ENCODE measurements around the gene ATCAY. TPM values are rescaled to one million over a fixed set of nuclear protein-coding genes. Genes with fewer than 3 reads are reported as not detected.

The ATCAY gene, protein sequence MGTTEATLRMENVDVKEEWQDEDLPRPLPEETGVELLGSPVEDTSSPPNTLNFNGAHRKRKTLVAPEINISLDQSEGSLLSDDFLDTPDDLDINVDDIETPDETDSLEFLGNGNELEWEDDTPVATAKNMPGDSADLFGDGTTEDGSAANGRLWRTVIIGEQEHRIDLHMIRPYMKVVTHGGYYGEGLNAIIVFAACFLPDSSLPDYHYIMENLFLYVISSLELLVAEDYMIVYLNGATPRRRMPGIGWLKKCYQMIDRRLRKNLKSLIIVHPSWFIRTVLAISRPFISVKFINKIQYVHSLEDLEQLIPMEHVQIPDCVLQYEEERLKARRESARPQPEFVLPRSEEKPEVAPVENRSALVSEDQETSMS
- total RNA-seq (2014; rRNA removed; shearing (Covaris generic); ENCODE audit: low replicate concordance): not detected in 2 replicates

DNA sequence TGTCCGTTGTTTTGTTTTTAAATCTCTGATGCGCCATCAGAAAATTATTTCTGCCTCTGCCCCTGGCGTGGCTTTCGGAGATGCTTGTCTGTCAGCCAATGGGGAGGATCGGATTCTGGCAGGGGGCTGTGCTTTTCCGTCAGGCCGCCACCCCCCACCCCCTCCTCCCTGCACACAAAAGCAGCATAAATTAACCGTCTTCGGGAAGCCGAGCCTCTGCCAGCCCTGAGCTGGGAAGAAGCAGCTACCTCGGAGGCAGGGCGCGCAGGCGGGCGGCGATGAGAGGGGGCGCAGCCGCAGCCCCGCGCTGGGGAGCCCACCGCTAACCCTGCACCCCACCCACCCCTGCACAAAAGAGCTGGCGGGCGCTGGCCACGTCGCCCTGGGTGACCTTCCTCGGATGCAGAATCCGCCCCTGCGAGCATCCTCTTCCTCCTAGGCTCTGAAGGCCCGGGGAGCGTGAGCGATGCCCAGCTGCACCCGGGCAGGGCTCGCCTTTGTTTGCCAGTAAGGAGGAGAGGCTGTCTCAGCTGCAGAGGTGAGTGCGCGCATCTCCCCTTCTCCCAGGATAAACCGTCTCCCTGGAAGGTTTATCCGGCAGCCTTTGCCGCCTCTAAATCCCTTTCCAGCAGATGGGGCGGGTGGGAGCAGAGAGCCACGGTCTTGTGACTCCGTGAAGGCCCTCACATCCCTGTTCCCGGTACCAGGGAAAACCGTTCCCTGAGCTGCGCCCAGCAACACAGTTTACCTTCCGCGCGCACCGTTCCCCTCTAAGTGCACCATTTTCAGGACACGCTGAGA, at the start of gene ATCAY:
Gene ATCAY (plus strand): TSS at position 215 of the 801 bp plus-strand sequence. CDS start 5,083 bp downstream, outside the sequence.
- DNase-seq (ENCODE audit: low read depth): no peak
- in situ Hi-C loops (cut with HindIII; ENCODE audit: low pct_unique_long_range_greater_than_20kb, low sequenced_read_pairs): no loop called here

DNA sequence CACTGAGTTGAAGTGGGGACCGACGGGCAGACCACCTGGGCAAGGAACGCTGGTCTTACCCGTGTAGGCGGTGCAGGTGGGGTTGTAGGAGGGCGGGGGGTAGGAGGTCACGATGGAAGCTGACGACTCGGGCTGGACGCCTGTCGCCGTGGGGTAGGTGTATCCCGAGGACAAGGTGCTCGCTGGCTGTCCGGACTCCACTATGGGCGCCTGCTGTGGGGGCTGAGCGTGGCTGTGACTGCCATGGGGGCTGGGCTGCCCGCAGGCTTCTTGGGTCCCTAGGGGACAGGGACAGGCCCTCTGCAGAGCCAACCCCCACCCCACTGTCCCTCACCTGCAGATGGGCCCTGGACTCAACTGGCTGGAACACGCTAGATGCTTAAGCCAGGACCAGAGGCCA, 48.9 kb upstream of the ATCAY start:
- DNase-seq (ENCODE audit: low read depth): no peak
- in situ Hi-C loops (cut with HindIII; ENCODE audit: low pct_unique_long_range_greater_than_20kb, low sequenced_read_pairs): no loop called here

DNA sequence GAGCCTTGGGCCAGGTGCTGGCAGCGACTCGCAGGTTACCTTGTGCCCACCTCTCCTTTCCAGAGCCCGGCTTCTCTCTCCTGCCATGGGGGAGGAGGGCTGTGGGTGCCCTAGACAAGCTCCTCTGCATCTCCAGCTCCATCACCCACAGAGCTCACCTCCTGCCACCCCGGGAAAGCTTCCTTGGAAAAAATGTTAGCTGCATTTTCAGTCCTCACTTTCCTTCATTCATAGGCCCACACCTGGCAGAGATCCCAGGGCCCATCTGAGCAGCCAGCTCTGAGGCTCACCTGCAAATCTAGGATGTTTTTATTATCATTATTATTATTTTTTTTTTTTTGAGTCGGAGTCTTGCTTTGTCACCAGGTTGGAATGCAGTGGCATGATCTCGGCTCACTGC, 48.5 kb upstream of the ATCAY start:
- in situ Hi-C loops (cut with HindIII; ENCODE audit: low pct_unique_long_range_greater_than_20kb, low sequenced_read_pairs): no loop called here
- DNase-seq (ENCODE audit: low read depth): no peak

DNA sequence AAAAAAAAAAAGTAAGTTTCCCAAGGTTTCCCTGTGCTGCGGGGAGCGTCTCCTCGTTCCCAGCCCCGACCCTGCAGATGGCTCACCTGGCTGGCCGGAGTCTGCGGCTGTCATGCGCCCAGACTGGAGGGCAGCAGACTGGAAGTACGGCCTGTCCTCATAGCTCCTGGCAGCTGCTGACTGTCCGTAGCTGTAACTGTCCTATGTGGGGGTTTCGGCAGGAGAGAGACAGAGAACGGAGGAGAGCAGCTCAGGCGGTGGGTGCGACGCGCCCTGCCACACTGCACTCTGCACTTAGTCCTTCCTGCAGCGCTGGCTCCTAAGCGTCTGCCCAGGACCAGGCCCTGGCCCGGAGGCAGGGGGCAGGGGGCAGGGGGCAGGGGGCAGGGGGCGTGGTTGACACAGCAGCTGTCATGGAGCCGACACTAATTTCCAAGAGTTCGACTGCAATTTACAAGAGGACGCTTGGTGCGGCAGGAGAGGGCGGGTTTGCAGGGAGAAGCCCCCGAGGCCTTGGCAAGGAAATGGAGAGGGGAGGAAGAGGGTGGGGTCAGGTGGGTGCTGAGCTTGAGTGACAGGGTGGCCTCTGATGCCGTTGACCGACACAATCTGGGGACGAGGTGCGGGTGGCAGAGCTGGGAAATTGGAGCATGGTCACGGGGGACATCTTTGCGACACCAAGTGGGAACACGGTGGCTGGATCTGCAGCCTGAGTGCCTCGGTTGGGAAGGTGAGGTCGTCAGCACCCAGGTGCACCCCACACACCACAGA, 46.7 kb upstream of the ATCAY start:
- in situ Hi-C loops (cut with HindIII; ENCODE audit: low pct_unique_long_range_greater_than_20kb, low sequenced_read_pairs): no loop called here
- DNase-seq (ENCODE audit: low read depth): no peak

DNA sequence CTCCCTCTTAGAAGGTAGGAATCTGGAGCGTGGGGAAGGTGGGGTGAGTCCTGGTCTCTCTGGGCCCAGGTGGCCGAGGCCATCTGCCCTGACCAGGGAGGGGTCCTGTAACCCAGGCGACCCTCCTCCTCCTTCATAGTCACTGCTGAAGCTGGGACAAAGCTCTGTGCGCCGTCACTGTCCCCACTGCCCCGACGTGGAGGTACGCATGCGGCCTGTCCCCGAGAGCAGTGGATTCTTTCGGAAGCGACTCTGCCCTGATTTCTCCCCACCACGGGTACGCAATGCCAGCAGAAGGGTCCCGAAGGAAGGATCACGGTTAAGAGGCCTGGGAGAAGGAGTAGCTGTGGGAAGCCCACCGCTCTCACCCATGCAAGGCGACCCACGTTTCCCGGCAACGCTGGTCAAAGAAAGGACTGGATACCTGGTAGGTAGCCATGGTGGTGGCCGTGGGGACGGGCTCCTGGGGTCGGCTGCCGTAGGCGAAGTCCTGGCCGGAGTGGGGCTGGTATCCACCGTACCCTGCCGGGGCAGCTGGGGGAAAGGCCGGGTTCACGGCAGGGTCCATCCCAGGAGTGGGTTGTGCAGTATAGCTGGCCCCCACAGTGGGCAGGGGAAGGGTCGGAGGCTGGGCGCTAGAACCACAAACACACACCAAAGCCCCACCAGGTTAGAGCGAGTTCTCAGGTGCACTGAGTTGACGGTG, 46.0 kb upstream of the ATCAY start:
- DNase-seq (ENCODE audit: low read depth): no peak
- in situ Hi-C loops (cut with HindIII; ENCODE audit: low pct_unique_long_range_greater_than_20kb, low sequenced_read_pairs): no loop called here

DNA sequence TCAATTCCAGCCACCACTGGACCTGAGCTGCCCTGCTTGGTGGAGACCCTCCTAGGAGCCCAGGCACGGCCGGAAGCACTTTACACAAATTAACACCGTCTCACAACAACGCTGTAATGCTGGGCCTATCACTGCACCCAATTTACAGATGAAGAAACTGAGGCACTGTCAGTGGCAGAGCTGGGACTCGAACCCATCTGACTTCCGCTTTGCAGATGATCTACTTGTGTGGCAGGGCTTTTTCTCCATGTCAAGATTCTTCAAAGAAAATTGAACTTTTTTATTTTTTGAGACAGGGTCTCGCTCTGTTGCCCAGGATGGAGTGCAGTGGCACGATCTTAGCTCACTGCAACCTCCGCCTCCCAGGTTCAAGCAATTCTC, 45.4 kb upstream of the ATCAY start:
- in situ Hi-C loops (cut with HindIII; ENCODE audit: low pct_unique_long_range_greater_than_20kb, low sequenced_read_pairs): no loop called here
- no peak for DNase-seq (ENCODE audit: low read depth)

DNA sequence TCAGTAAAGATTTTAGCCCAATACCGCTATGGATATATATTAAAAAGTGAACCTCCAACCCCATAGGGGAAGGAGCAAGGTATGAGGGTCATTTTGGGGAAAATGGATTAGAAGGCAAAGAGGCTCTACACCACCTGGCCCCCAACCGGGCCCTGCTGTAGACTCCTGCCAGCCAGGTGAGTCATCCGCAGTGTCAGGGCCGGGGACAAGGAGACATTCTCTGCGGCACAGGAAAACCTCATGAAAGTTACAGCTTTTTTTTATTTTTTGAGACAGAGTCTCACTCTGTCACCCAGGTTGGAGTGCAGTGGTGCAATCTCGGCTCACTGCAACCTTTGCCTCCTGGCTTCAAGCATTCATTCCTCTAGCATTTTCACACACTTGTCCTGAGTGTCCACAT, 43.6 kb upstream of the ATCAY start:
- no peak for DNase-seq (ENCODE audit: low read depth)
- in situ Hi-C loops (cut with HindIII; ENCODE audit: low pct_unique_long_range_greater_than_20kb, low sequenced_read_pairs): no loop called here

DNA sequence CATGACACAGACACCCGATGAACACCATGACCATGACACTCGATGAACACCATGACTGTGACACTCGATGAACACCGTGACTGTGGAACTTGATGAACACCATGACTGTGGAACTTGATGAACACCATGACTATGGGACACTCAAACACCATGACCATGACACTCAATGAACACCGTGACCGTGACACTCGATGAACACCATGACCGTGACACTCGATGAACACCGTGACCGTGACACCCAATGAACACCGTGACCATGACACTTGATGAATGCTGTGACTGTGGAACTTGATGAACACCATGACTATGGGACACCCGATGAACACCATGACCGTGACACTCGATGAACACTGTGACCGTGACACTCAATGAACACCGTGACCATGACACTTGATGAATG, 43.2 kb upstream of the ATCAY start:
- DNase-seq (ENCODE audit: low read depth): no peak
- in situ Hi-C loops (cut with HindIII; ENCODE audit: low pct_unique_long_range_greater_than_20kb, low sequenced_read_pairs): no loop called here

DNA sequence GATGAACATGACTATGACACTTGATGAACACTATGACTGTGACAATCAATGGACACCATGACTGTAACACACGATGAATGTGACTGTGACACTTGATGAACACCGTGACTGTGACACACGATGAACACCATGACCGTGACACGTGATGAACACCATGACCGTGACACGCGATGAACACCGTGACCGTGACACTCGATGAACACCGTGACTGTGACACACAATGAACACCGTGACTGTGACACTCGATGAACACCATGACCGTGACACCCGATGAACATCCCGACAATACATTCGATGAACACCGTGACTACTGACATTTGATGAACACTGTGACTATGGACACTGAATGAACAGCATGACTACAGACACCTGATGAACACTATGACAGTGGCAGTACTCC, 42.6 kb upstream of the ATCAY start:
- DNase-seq (ENCODE audit: low read depth): no peak
- in situ Hi-C loops (cut with HindIII; ENCODE audit: low pct_unique_long_range_greater_than_20kb, low sequenced_read_pairs): no loop called here

DNA sequence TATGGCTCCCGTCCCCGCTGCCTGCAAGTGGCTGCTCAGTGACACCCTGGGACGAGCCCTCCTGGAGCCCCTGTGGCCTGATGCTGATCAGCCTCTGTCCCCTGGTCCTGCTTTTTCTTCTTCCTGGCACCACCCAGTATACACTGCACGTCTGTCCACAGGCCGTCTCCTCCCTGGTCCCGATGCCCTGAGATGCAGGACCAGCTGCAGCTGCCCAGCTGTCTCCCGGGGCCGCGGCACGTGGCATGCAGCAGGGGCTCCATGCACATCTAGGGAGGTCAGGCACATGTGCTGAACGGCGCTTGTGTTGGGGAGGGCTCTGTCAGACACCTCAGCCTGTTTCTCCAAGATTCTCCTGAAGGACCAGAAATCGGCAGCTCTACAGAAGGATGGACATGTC, 41.8 kb upstream of the ATCAY start:
- in situ Hi-C loops (cut with HindIII; ENCODE audit: low pct_unique_long_range_greater_than_20kb, low sequenced_read_pairs): no loop called here
- DNase-seq (ENCODE audit: low read depth): no peak

DNA sequence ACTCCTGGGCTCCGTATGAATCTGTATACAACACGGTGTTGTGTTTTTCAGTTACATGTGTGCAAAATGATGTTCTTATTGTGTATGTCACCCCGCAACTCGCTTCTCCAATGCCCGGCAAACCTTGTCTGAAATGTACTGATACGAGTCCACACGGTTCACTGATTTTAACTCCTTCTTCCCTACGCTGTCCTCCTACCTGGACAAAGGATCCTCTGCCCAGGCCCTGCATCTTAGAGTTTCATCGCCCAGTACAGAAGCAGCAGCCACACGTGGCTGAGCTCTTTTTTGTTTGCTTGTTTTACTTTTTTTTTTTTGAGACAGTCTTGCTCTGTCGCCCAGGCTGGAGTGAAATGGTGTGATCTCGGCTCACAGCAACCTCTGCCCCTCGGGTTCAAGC, 40.5 kb upstream of the ATCAY start:
- no peak for DNase-seq (ENCODE audit: low read depth)
- in situ Hi-C loops (cut with HindIII; ENCODE audit: low pct_unique_long_range_greater_than_20kb, low sequenced_read_pairs): no loop called here

DNA sequence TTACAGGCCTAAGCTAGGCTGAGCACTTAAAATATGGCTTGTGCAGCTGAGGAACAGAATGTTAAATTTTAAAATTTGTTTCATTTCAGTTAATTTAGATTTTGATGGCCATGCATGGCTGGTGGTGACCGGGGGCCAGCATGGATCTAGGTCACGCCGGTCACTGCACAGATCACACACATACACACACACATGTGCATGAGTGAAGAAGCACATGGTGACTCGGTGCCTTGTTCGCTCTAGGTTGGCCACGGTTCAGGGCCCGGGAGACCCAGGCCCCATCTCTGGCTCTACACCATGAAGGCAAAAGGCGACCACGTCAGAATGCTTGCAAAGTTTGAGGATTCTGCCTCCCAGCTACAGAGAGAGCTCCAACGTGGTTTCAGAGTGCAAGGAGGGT, 39.7 kb upstream of the ATCAY start:
- in situ Hi-C loops (cut with HindIII; ENCODE audit: low pct_unique_long_range_greater_than_20kb, low sequenced_read_pairs): no loop called here
- DNase-seq (ENCODE audit: low read depth): no peak

DNA sequence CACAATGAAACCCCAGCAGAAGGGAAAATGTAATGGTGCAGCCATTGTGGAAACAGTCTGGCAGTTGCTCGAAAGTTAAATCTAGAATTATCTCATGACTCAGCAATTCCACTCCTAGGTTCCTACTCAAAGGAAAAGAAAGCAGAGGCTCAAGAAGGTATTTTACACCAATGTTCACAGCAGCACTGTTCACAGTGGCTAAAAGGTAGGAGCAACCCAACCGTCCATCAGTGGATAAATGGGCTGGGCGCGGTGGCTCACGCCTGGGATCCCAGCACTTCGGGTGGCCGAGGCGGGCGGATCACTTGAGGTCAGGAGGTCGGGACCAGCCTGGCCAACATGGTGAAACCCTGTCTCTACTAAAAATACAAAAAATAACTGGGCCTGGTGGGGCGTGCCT, 37.5 kb upstream of the ATCAY start:
- in situ Hi-C loops (cut with HindIII; ENCODE audit: low pct_unique_long_range_greater_than_20kb, low sequenced_read_pairs): no loop called here
- no peak for DNase-seq (ENCODE audit: low read depth)

DNA sequence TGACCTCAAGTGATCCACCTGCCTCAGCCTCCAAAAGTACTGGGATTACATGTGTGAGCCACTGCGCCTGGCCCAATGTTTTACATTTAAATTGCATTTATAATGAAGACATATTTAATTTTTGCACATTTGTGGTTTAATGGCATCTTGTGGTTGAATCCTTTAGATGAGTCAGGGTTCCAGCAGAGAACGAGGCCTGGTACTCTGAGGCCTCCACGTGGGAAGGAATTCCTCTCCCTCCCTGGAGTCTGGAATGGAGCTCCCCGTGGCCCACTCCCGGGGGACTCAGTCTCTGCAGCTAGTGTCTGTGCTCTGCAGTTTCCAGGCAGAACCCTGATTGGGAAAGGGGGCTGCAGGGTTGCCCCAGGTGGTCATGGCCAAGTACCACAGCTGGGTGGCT, 35.9 kb upstream of the ATCAY start:
- in situ Hi-C loops (cut with HindIII; ENCODE audit: low pct_unique_long_range_greater_than_20kb, low sequenced_read_pairs): no loop called here
- DNase-seq (ENCODE audit: low read depth): no peak

DNA sequence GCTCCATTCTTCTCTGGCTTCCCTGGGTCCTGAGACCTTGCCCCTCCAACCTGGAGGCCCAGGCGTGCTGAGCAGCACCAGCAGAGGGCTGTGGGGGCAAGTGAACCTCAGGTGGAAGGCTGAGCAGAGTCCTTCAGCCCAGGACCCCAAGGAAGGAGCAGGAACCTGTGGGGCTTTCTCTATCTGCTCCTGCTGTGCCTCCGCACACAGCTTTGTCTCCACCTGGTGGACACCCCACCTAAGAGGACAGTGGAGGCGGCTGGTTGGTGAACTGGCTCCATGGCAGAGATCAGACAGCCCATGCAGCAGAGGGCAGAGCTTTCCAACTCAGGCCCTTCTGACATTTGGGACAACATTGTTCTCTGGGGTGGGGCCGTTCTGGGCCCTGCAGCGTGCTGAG, 31.4 kb upstream of the ATCAY start:
- no peak for DNase-seq (ENCODE audit: low read depth)
- in situ Hi-C loops (cut with HindIII; ENCODE audit: low pct_unique_long_range_greater_than_20kb, low sequenced_read_pairs): no loop called here

DNA sequence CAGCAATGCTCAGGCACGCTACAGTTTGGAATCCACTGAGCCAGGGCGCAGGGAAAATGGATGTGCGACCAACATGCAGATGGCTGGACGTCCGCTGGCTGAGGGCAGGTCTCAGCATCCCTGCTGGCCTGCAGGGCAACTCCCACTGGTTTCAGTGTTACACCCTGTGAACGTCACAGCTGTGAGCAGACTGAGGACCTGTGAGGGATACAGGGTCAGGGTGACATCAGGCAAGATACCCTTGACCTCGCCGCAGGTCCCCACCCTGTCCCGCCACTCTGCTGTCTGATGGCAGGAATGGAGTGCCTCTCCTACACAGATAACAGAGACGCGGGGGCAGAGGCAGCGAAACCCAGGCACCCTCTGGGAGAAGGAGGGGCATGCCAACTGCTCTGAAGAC, 30.7 kb upstream of the ATCAY start:
- in situ Hi-C loops (cut with HindIII; ENCODE audit: low pct_unique_long_range_greater_than_20kb, low sequenced_read_pairs): no loop called here
- no peak for DNase-seq (ENCODE audit: low read depth)

DNA sequence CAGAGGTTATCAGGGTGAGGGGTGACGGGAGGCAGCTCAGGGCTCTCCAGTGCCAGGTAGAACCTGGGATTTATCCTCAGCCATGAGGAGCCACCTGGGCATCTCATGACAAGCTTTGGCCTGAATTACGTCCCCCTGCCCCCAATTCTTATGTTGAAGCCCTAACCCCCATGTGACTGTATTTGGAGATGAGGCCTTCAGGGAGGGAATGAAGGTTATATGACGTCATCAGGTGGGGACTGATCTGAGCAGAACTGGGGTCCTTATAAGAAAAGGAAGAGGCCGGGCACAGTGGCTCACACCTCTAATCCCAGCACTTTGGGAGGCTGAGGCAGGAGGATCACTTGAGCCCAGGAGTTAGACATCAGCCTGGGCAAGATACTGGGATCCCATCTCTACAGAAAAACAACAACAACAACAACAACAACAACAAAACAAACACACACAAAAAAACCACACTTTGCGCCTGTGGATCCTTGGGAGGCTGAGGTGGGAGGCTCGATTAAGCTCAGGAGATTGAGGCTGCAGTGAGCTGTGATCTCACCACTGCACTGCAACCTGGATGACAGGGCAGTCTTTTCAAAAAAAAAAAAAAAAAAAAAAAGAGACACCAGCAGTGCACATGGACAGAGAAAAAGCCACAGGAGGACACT, 30.0 kb upstream of the ATCAY start:
- in situ Hi-C loops (cut with HindIII; ENCODE audit: low pct_unique_long_range_greater_than_20kb, low sequenced_read_pairs): no loop called here
- no peak for DNase-seq (ENCODE audit: low read depth)
